NT2/D1 (cell line): ENCODE data around the gene ZNF768.

Source experiments
- SUZ12 ChIP-seq: IDR thresholded peaks from 2 replicates; pipeline ENCODE4 v1.6.1; 2011; ENCODE audit not compliant: insufficient read length, insufficient read depth; ENCODE audit errors: extremely low read depth
- ZNF274 ChIP-seq: IDR thresholded peaks from 2 replicates; pipeline ENCODE4 v1.6.1; 2011; ENCODE audit warnings: mild to moderate bottlenecking, low read depth, low read length

GRCh38 chr16:30534368-30535105 lies 8.2 kb upstream of the ZNF768 start, which contains the start of gene ZNF747:
- TF ChIP-seq ZNF274 (no peak), SUZ12 (no peak)
